Stimulated activated memory B cell treated with anti-CD40 and anti-IgM and Interleukin-4, amounts not matched to agents 10 μg/mL and 1 μg/mL and 100 μg/mL, for 72 hours (primary cell): Measurements from ENCODE around the gene LRRC8E.

Source experiments
- ATAC-seq: fragments of 150-1000 bp; cut with Tn5 transposase; 2 replicates; pipeline ENCODE4 v1.10.0; 2021
- H3K27ac Mint-ChIP-seq: one replicate; pipeline ENCODE4 v1.8.0; 2022; ENCODE audit warnings: mild to moderate bottlenecking, mixed read lengths
- H3K27me3 Mint-ChIP-seq: one replicate; pipeline ENCODE4 v1.8.0; 2022; ENCODE audit warnings: mixed read lengths
- H3K36me3 Mint-ChIP-seq: one replicate; pipeline ENCODE4 v1.8.0; 2022; ENCODE audit warnings: mixed read lengths
- H3K4me1 Mint-ChIP-seq: one replicate; pipeline ENCODE4 v1.8.0; 2022; ENCODE audit warnings: mixed read lengths
- H3K4me3 Mint-ChIP-seq: one replicate; pipeline ENCODE4 v1.8.0; 2022; ENCODE audit warnings: mild to moderate bottlenecking, moderate library complexity, mixed read lengths
- H3K9me3 Mint-ChIP-seq: one replicate; pipeline ENCODE4 v1.8.0; 2022; ENCODE audit warnings: mixed read lengths

Gene LRRC8E

GRCh38 chr19:7904074-7905020, 16.0 kb downstream of the LRRC8E start:
- peaks cover 28% of the 10 kb centered on the region for H3K36me3 Mint-ChIP-seq

GRCh38 chr19:7905268-7905667, 17.0 kb downstream of the LRRC8E start:
- Mint-ChIP-seq H3K27me3 (no peaks in the 10 kb centered on the region), H3K27ac (peak overlapping the region; percentile 88), H3K36me3 (peaks cover 34% of the 10 kb centered on the region), H3K9me3 (no peaks in the 10 kb centered on the region), H3K4me1 (peaks cover 51% of the 10 kb centered on the region), H3K4me3 (peak overlapping the region; percentile 87)
- no peak for ATAC-seq

More at GRCh38 chr19:7904074-7905020, 16.0 kb downstream of the LRRC8E start:
- peaks cover 6% of the 10 kb centered on the region for H3K27me3 Mint-ChIP-seq
- peak overlapping the region; percentile 88 for H3K27ac Mint-ChIP-seq
- H3K9me3 Mint-ChIP-seq = no peaks in the 10 kb centered on the region
- peaks cover 51% of the 10 kb centered on the region for H3K4me1 Mint-ChIP-seq
- ATAC-seq = peak; percentile 74
- H3K4me3 Mint-ChIP-seq = peak overlapping the region; percentile 87

GRCh38 chr19:7905859-7906258, 17.5 kb downstream of the LRRC8E start:
- Mint-ChIP-seq H3K27me3 (no peaks in the 10 kb centered on the region), H3K4me1 (peaks cover 51% of the 10 kb centered on the region), H3K4me3 (peak overlapping the region; percentile 65), H3K9me3 (no peaks in the 10 kb centered on the region), H3K27ac (peak overlapping the region; percentile 88), H3K36me3 (peaks cover 40% of the 10 kb centered on the region)
- ATAC-seq = no peak

- Mint-ChIP-seq H3K4me3 (no peak overlapping the region), H3K4me1 (peaks cover 51% of the 10 kb centered on the region), H3K36me3 (peaks cover 52% of the 10 kb centered on the region), H3K27ac (no peak overlapping the region), H3K9me3 (no peaks in the 10 kb centered on the region), H3K27me3 (no peaks in the 10 kb centered on the region)
- no peak for ATAC-seq
Measured at GRCh38 chr19:7907122-7907521, 18.8 kb downstream of the LRRC8E start.

- H3K9me3 Mint-ChIP-seq = no peaks in the 10 kb centered on the region
- peaks cover 55% of the 10 kb centered on the region for H3K36me3 Mint-ChIP-seq
- H3K4me3 Mint-ChIP-seq = no peak overlapping the region
- no peak overlapping the region for H3K27ac Mint-ChIP-seq
- H3K4me1 Mint-ChIP-seq = peaks cover 49% of the 10 kb centered on the region
- no peaks in the 10 kb centered on the region for H3K27me3 Mint-ChIP-seq
- no peak for ATAC-seq
Measured at GRCh38 chr19:7907544-7907943, 19.2 kb downstream of the LRRC8E start.

GRCh38 chr19:7908078-7908699, 19.9 kb downstream of the LRRC8E start:
- ATAC-seq = no peak
- H3K36me3 Mint-ChIP-seq = peaks cover 61% of the 10 kb centered on the region
- H3K9me3 Mint-ChIP-seq = no peaks in the 10 kb centered on the region
- no peaks in the 10 kb centered on the region for H3K27me3 Mint-ChIP-seq
- no peak overlapping the region for H3K4me3 Mint-ChIP-seq
- H3K4me1 Mint-ChIP-seq = peaks cover 49% of the 10 kb centered on the region
- no peak overlapping the region for H3K27ac Mint-ChIP-seq

- Mint-ChIP-seq H3K36me3 (peaks cover 68% of the 10 kb centered on the region), H3K4me3 (no peak overlapping the region), H3K4me1 (peaks cover 49% of the 10 kb centered on the region), H3K27ac (no peak overlapping the region), H3K9me3 (no peaks in the 10 kb centered on the region), H3K27me3 (peaks cover 1% of the 10 kb centered on the region)
- no peak for ATAC-seq
Measured at GRCh38 chr19:7908742-7909461, 20.6 kb downstream of the LRRC8E start.

- H3K27me3 Mint-ChIP-seq = peaks cover 8% of the 10 kb centered on the region
- no peak overlapping the region for H3K27ac Mint-ChIP-seq
- no peak for ATAC-seq
- H3K9me3 Mint-ChIP-seq = no peaks in the 10 kb centered on the region
- peaks cover 68% of the 10 kb centered on the region for H3K36me3 Mint-ChIP-seq
- H3K4me1 Mint-ChIP-seq = peaks cover 45% of the 10 kb centered on the region
- H3K4me3 Mint-ChIP-seq = no peak overlapping the region
Measured at GRCh38 chr19:7909471-7910067, 21.3 kb downstream of the LRRC8E start.

GRCh38 chr19:7910321-7911161, 22.2 kb downstream of the LRRC8E start:
- no peak overlapping the region for H3K27ac Mint-ChIP-seq
- H3K4me3 Mint-ChIP-seq = no peak overlapping the region
- peaks cover 18% of the 10 kb centered on the region for H3K27me3 Mint-ChIP-seq
- ATAC-seq = no peak
- H3K9me3 Mint-ChIP-seq = no peaks in the 10 kb centered on the region
- H3K4me1 Mint-ChIP-seq = peaks cover 39% of the 10 kb centered on the region
- peaks cover 61% of the 10 kb centered on the region for H3K36me3 Mint-ChIP-seq

GRCh38 chr19:7911508-7912143, 23.3 kb downstream of the LRRC8E start:
- H3K9me3 Mint-ChIP-seq = no peaks in the 10 kb centered on the region
- H3K4me3 Mint-ChIP-seq = no peak overlapping the region
- no peak for ATAC-seq
- no peak overlapping the region for H3K27ac Mint-ChIP-seq
- H3K36me3 Mint-ChIP-seq = peaks cover 53% of the 10 kb centered on the region
- peaks cover 34% of the 10 kb centered on the region for H3K4me1 Mint-ChIP-seq
- peaks cover 23% of the 10 kb centered on the region for H3K27me3 Mint-ChIP-seq

- no peaks in the 10 kb centered on the region for H3K9me3 Mint-ChIP-seq
- ATAC-seq = no peak
- H3K4me3 Mint-ChIP-seq = no peak overlapping the region
- peaks cover 48% of the 10 kb centered on the region for H3K36me3 Mint-ChIP-seq
- peaks cover 33% of the 10 kb centered on the region for H3K4me1 Mint-ChIP-seq
- no peak overlapping the region for H3K27ac Mint-ChIP-seq
- H3K27me3 Mint-ChIP-seq = peaks cover 23% of the 10 kb centered on the region
Measured at GRCh38 chr19:7912144-7912696, 23.9 kb downstream of the LRRC8E start.

- Mint-ChIP-seq H3K27me3 (peaks cover 28% of the 10 kb centered on the region), H3K36me3 (peaks cover 44% of the 10 kb centered on the region), H3K9me3 (no peaks in the 10 kb centered on the region), H3K27ac (no peak overlapping the region), H3K4me1 (peaks cover 35% of the 10 kb centered on the region), H3K4me3 (no peak overlapping the region)
- ATAC-seq = no peak
Measured at GRCh38 chr19:7912697-7913564, 24.6 kb downstream of the LRRC8E start.

- ATAC-seq = no peak
- Mint-ChIP-seq H3K27me3 (peaks cover 35% of the 10 kb centered on the region), H3K9me3 (no peaks in the 10 kb centered on the region), H3K4me3 (no peak overlapping the region), H3K36me3 (peaks cover 44% of the 10 kb centered on the region), H3K4me1 (peaks cover 35% of the 10 kb centered on the region), H3K27ac (no peak overlapping the region)
Measured at GRCh38 chr19:7913652-7914051, 25.3 kb downstream of the LRRC8E start.
